ENCODE results near the gene MLC1.
A peak's percentile ranks its signal among the peaks of the same experiment; 100 is the strongest.

The MLC1 gene

DNA sequence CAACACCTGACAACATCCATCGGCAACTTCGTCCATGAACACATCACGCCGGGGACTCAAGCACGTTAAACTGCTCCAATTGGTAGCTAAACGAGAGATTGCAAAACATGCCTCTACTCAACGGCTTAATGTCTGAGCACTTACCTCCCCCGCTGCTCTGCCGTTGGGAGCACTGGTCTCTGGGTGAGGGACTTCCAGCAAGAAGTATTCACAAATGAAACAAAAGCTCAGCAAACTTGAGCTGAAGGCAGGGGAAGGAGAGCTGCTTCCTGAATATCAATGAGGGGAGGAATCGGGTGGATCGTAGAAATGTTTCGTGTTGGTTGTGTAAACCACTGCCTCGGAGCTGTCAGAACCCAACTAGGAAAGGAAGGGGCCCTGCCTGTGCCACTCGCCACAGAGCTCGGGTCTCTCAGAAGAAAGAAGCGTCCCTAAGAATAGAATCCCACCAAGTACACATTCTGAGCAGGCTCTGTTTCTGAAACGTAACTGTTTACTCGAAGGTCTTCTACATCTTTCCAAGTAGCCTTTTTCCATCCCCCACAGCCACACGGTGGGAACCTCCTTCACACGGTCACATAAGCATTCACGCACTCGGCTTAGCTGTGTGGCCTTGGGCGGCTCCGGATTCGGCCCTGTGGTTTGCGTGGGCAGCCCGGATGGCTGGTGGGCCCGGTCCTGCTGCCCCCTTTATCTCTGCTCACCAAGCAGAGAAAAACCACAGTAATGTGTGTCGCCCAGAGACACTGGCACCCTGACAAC is at the start of gene MLC1:
MLC1 (minus strand) TSS at position 216 of the 762 bp plus-strand sequence. CDS start 524 bp downstream, outside the sequence.
- no peak for DNase-seq (ENCODE audit: low read depth in 2 of 2)

- no peak for DNase-seq (ENCODE audit: low read depth in 2 of 2)
Measured at GRCh38 chr22:50134481-50134880, 49.3 kb upstream of the MLC1 start.

DNA sequence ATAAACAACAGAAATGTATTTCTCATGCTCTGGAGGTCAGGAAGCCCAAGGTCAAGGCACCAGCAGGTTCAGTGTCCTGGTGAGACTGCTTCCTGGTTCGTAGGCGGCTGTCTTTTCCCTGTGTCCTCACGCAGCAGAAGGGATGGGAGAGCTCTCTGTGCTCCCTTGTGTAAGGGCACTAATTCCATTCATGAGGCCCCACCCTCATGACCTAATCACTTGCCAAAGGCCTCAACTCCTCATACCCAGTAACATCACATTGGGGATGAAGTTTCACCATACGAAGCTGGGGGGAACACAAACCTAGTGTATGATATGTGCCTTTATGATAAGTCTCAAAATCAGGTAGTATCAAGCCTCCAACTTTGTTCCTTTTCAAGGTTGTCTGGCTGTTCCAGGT is 46.7 kb upstream of the MLC1 start:
- no peak for DNase-seq (ENCODE audit: low read depth in 2 of 2)

GRCh38 chr22:50129121-50129736 is 44.0 kb upstream of the MLC1 start:
- no peak for DNase-seq (ENCODE audit: low read depth in 2 of 2)

GRCh38 chr22:50125029-50125428 is 39.8 kb upstream of the MLC1 start:
- DNase-seq (ENCODE audit: low read depth in 2 of 2), result no peak

GRCh38 chr22:50123119-50123518 is 37.9 kb upstream of the MLC1 start:
- DNase-seq (ENCODE audit: low read depth in 2 of 2), result no peak

- DNase-seq (ENCODE audit: low read depth in 2 of 2), result no peak
Measured at GRCh38 chr22:50121202-50121740, 36.0 kb upstream of the MLC1 start.

GRCh38 chr22:50119768-50120251 is 34.6 kb upstream of the MLC1 start:
- DNase-seq (ENCODE audit: low read depth in 2 of 2), result no peak

GRCh38 chr22:50119169-50119767 is 34.0 kb upstream of the MLC1 start:
- no peak for DNase-seq (ENCODE audit: low read depth in 2 of 2)

- DNase-seq (ENCODE audit: low read depth in 2 of 2), result no peak
Measured at GRCh38 chr22:50118557-50119168, 33.4 kb upstream of the MLC1 start.

DNA sequence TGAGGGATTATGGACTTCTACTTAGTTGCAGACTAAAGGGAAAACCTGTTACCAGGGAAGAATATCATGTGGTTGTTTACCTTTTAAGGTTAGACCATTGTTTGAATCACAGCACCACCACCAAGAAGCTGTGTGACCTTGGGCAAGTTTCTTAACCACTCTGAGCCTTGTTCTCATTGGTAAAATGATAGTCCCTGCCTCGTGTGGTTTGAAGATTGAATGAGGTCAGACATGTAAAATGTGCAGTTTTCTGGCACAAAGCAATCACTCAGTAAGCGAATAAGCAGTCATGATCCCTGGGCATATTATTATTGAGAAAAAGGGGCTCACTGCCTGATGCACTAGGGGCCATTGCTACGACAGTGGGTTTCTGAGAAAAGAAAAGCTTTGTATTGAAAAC is 32.9 kb upstream of the MLC1 start:
- DNase-seq (ENCODE audit: low read depth in 2 of 2), result no peak

DNA sequence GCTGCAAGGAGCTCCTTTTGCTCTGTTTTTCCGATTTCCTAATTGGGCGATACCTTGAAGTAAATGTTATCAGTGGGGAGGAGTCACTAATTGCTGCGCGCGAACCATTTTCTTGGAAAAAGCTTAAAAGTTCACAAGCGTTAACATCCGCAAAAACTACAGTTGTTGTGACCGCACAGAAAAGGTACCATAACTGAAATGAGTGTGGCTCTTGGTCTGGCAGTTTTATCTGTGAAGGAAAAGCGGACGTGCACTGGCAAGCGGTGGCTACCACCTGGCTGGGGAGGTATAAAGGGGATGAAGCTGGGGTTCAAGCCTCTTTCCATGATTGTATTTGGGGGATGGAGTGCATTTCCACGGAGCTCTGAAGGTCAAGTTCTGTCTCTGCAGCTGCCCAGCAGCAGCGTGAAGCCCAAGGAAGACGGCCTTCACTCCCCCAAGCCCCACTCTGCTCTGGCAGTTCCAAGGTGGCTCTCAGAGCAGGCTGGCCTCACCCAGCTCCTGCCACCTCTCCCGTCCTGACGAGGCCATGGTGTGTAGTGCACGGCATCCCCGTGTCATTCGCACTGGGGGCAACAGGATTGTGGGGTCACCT is 32.0 kb upstream of the MLC1 start:
- no peak for DNase-seq (ENCODE audit: low read depth in 2 of 2)

DNA sequence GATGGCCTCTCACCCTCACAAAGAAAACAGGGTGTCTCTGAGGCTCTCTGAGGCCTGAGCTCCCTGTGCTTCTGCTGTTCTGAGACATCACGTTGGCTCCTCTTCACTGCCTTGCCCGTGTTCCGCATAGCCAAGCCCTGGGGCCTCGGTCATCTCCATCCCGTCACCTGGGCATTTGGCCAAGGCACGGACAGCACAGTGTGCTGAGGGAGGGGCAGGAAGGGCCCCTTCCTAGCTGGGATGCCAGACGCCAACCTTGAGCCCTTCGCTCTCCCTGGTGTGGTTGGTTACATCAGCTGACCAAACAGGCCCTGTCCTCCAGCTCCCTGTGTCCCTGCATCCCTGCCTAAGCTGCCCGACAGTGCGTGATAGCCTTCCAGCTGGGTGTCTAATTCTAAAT is 30.5 kb upstream of the MLC1 start:
- DNase-seq (ENCODE audit: low read depth in 2 of 2), result no peak

GRCh38 chr22:50114221-50115021 is 29.2 kb upstream of the MLC1 start:
- DNase-seq (ENCODE audit: low read depth in 2 of 2), result no peak

- DNase-seq (ENCODE audit: low read depth in 2 of 2), result peak in 1 of 2 donors; percentile 12
Measured at GRCh38 chr22:50112151-50113118, 27.2 kb upstream of the MLC1 start.

GRCh38 chr22:50111056-50111455 is 25.8 kb upstream of the MLC1 start:
- no peak for DNase-seq (ENCODE audit: low read depth in 2 of 2)

DNA sequence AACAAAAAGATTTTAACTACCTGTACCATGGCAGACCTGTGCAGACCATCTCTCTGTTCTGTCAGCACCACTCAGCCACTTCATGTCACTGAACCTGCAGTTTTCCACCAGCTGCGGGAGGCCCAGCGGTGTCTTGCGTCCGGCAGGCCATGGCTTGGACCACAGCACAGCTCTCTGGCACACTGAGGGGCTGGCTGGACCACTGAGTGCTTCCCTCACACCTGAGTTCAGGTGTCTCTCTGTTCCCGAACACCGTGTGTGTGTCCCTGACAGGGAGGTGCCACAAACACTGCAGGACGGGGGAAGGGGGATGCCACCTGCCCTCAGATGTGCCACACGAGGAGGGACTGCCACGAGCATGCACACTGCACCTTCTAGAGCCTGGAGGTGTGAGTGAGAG is 22.3 kb upstream of the MLC1 start:
- DNase-seq (ENCODE audit: low read depth in 2 of 2), result no peak

GRCh38 chr22:50105208-50106100 is 20.2 kb upstream of the MLC1 start:
- DNase-seq (ENCODE audit: low read depth in 2 of 2), result no peak

GRCh38 chr22:50104141-50104544 is 18.9 kb upstream of the MLC1 start:
- no peak for DNase-seq (ENCODE audit: low read depth in 2 of 2)

Data from stimulated activated CD4-positive, alpha-beta T cell treated with anti-CD3 and anti-CD28 coated beads, Interleukin-4, amount 100 ng/mL, for 48 hours (primary cell).